ENCODE results near the gene NOP9.

Gene NOP9

GRCh38 chr14:24356208-24356607 lies 56.6 kb downstream of the NOP9 start:
- DNase-seq = no peak

Data from CD4-positive, alpha-beta T cell treated with Interleukin-21 for 1 hour (primary cell).